ENCODE results near the gene ALKBH3. TPM values are rescaled to one million over a fixed set of nuclear protein-coding genes. Genes with fewer than 3 reads are reported as not detected.
A peak's percentile ranks its signal among the peaks of the same experiment; 100 is the strongest.

Gene ALKBH3
- total RNA-seq, 2 donors from 2014 or later: 29.3 to 30.0 TPM

- H3K36me3 ChIP-seq (replicated peaks in 1 of 2; ENCODE audit: insufficient read depth in 1 of 2, low read depth in 2 of 2): no peaks in the 10 kb centered on the region
- TF ChIP-seq POLR2A (IDR thresholded peaks at IDR 0.05) (no peak), CTCF (IDR thresholded peaks at IDR 0.05) (no peak)
- DNase-seq: peak in 1 of 4 donors; percentile 6
- H3K27ac ChIP-seq: peak overlapping the region in 1 of 4 donors; percentile 15
- H3K4me3 ChIP-seq: no peak overlapping the region
- 45 to 52% methylated on average over 9 of the region's 9 CpGs for WGBS, 2 donors
- H3K4me1 ChIP-seq: peaks cover 31% of the 10 kb centered on the region
- ATAC-seq: no peak
- peaks cover 0 to 11% of the 10 kb centered on the region in 2 donors for H3K27me3 ChIP-seq
- H3K9me3 ChIP-seq: no peaks in the 10 kb centered on the region
- intact Hi-C loops (cut with DNase I): no loop called here
Observed at GRCh38 chr11:43947003-43947500, 66.4 kb downstream of the ALKBH3 start.

- H3K36me3 ChIP-seq (replicated peaks in 1 of 2; ENCODE audit: insufficient read depth in 1 of 2, low read depth in 2 of 2): no peaks in the 10 kb centered on the region
- no peak for TF ChIP-seq POLR2A (IDR thresholded peaks at IDR 0.05)
- no peak for TF ChIP-seq CTCF (IDR thresholded peaks at IDR 0.05)
- intact Hi-C loops (cut with DNase I): no loop called here
- H3K4me3 ChIP-seq: no peak overlapping the region
- H3K27ac ChIP-seq: no peak overlapping the region
- H3K4me1 ChIP-seq: peaks cover 26% of the 10 kb centered on the region
- H3K9me3 ChIP-seq: no peaks in the 10 kb centered on the region
- peaks cover 0 to 9% of the 10 kb centered on the region in 2 donors for H3K27me3 ChIP-seq
- ATAC-seq (no peak), DNase-seq (no peak)
- WGBS, 2 donors: 78 to 95% methylated on average over 1 of the region's 1 CpG
Observed at GRCh38 chr11:43947815-43948214, 67.2 kb downstream of the ALKBH3 start.

- no peak for DNase-seq
- H3K4me1 ChIP-seq: peaks cover 19% of the 10 kb centered on the region
- no peaks in the 10 kb centered on the region for H3K9me3 ChIP-seq
- WGBS, 2 donors: 93 to 100% methylated on average over 1 to 2 of the region's 2 CpGs
- H3K27ac ChIP-seq: no peak overlapping the region
- intact Hi-C loops (cut with DNase I): no loop called here
- H3K4me3 ChIP-seq: no peak overlapping the region
- TF ChIP-seq POLR2A (IDR thresholded peaks at IDR 0.05): no peak
- no peak for TF ChIP-seq CTCF (IDR thresholded peaks at IDR 0.05)
- no peak for ATAC-seq
- H3K27me3 ChIP-seq: peaks cover 0 to 9% of the 10 kb centered on the region in 2 donors
- H3K36me3 ChIP-seq (replicated peaks in 1 of 2; ENCODE audit: insufficient read depth in 1 of 2, low read depth in 2 of 2): no peaks in the 10 kb centered on the region
Observed at GRCh38 chr11:43948341-43949225, 68.0 kb downstream of the ALKBH3 start.

- Histone ChIP-seq H3K36me3 (replicated peaks in 1 of 2; ENCODE audit: insufficient read depth in 1 of 2, low read depth in 2 of 2) (no peaks in the 10 kb centered on the region), H3K4me1 (peaks cover under 1% of the 10 kb centered on the region), H3K9me3 (no peaks in the 10 kb centered on the region), H3K4me3 (no peak overlapping the region), H3K27me3 (no peaks in the 10 kb centered on the region), H3K27ac (no peak overlapping the region)
- WGBS, 2 donors: 42 to 52% methylated on average over 5 of the region's 5 CpGs
- intact Hi-C loops (cut with DNase I): no loop called here
- ATAC-seq (no peak), DNase-seq (no peak)
- TF ChIP-seq POLR2A (IDR thresholded peaks at IDR 0.05) (no peak), CTCF (IDR thresholded peaks at IDR 0.05) (no peak)
Observed at GRCh38 chr11:43950311-43950855, 69.8 kb downstream of the ALKBH3 start.
